GM12875 (cell line): ENCODE results near the gene HSPA8.
A peak's percentile ranks its signal among the peaks of the same experiment; 100 is the strongest.

Experiments
- H3K4me3 ChIP-seq: one replicate; pipeline ENCODE4 v1.5.1; 2011; ENCODE audit warnings: low read depth, low read length, control low read depth
- CTCF ChIP-seq: IDR thresholded peaks from 2 replicates; pipeline ENCODE4 v1.5.1; 2011; ENCODE audit warnings: low read depth, mild to moderate bottlenecking, control low read depth, inconsistent platforms, low read length, moderate library complexity, borderline replicate concordance; ENCODE audit not compliant: insufficient read depth

HSPA8 gene

GRCh38 chr11:123020968-123021367 is 41.0 kb downstream of the HSPA8 start:
- TF ChIP-seq CTCF, result peak; percentile 55; the same call in 1 of the 2 replicates
- no peak overlapping the region for H3K4me3 ChIP-seq

- no peak for TF ChIP-seq CTCF
- H3K4me3 ChIP-seq, result no peak overlapping the region
Observed at GRCh38 chr11:123018702-123019101, 43.2 kb downstream of the HSPA8 start.

- H3K4me3 ChIP-seq, result no peak overlapping the region
- TF ChIP-seq CTCF, result no peak
Observed at GRCh38 chr11:123011510-123011909, 50.4 kb downstream of the HSPA8 start.
